Colon (tissue), 2 donors: ENCODE results near the gene MRGPRF.

ENCODE experiments used
- FAIRE-seq: peaks from 2 replicates; lab custom pipeline; 2012; peaks lifted over from hg19 to GRCh38; lab: Jason Lieb, UNC
- donor health status: control.
- donor health status: control.

MRGPRF gene

GRCh38 chr11:69022260-69022659 is 9.2 kb upstream of the MRGPRF start:
- FAIRE-seq: no peak

DNA sequence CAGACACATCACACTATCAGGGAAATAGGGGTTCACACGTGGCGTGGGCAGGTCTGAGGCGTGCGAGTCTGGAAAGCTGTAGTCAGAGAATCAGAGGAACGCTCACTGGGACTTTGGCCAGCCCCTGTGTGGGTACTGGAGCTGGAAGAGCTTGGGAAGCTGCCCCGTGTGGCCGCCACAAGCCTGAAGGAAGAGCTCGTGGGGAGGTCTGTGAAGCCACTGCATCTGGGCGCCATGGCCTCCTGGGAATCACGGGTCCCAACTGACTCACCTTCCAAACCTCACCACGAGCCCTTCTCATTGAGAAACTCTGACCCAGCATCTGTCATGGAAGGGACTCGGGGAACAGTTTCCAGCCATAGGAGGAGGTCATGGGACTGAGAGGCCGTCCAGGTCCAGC is 5.9 kb upstream of the MRGPRF start:
- no peak for FAIRE-seq

DNA sequence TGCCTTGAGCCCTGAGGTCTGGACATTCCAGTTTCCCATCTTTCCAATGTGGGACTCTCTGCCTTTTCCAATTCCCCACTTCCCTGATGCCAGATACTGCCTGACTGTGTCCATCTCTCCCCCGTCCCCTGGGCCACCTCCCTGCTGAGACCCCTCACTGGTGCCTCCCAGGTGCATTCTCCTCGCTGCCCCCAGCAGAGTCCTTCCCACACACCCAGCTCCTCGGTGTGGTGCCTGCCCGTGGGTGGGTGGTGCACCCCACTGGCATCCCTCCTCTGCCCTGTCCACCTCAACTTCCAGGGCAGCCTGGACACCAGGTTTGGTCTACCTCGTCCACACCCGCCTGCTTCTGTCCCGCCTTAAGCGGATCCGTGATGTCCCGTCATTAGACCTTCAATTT is 4.9 kb upstream of the MRGPRF start:
- FAIRE-seq: no peak

DNA sequence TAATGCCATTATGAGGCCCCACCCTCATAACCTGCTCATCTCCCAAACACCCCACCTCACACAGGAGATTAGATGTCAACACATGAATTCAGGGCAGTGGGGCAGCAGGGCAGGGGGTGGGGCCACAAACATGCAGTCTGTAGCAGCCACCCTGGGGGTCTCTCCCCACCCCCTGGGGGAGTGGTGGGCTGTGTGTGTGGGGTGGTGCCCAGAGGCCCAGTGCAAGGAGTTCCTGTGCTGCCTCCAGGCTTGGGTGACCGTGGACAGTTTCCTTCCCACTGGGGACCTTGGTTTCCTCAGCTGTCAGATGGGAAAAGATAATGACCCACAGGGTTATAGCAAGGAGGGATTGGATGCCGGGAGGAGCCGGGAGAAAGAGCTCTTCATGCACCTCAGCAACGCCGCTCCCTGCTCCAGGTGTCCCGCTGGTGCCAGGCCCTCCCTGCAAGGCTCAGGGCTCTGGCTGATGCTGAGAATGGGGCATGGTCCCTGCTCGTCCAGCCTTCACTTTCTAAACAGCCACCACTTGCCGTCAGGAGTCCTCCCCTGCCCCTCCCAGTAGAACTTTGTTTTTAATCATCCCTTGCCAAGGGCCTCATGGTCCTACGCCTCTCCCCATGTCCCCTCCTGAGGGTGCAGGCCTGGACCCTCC is 2.0 kb upstream of the MRGPRF start:
- no peak for FAIRE-seq

- no peak for FAIRE-seq
Measured at GRCh38 chr11:69014084-69014851, 1.2 kb upstream of the MRGPRF start.

DNA sequence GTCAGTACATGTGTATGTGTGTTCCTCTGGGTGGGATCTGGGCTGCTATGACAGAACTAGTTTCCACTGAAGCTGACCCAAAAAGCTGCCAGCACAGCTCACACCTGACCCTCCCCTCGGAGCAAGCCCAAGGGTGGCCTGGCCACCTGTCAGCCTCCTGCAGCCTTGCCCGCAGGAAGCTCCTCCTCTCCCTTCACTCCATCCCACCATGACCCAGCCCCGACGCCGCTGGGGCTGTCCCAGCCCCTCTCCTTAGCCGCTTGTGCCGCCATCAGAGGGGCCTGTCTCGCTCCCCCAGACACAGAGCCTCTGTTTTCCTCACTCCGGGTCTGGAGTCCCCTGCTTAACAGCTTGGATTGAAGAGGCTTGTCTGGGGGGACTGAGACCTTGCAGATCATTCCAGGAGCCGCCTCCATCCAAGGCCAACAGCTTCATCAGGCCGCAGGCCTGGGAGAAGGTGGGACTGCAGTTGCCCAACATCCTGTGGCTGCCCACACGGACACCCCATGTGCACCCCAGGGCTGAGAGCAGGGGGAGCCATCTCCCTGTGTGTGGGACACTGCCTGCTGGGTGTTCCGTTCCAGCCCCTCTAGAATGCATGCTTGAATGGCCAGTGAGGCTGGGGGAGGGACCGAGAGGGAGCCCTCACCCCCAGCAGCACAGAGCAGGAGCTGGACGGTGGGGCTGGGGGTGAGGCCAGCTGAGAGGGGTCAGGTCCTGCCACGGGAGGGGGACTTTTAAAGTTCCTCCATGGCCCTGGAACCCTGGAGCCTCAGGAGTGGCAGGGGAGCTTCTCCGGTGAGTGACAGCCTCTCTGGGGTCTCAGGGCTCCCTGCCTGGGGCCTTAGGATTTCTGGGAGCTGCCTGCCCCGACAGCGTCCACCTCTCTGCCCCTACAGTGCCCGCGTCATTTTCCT is 696 bp downstream of the MRGPRF start:
- no peak for FAIRE-seq

- FAIRE-seq: no peak
Measured at GRCh38 chr11:69011624-69012091, 1.4 kb downstream of the MRGPRF start.

DNA sequence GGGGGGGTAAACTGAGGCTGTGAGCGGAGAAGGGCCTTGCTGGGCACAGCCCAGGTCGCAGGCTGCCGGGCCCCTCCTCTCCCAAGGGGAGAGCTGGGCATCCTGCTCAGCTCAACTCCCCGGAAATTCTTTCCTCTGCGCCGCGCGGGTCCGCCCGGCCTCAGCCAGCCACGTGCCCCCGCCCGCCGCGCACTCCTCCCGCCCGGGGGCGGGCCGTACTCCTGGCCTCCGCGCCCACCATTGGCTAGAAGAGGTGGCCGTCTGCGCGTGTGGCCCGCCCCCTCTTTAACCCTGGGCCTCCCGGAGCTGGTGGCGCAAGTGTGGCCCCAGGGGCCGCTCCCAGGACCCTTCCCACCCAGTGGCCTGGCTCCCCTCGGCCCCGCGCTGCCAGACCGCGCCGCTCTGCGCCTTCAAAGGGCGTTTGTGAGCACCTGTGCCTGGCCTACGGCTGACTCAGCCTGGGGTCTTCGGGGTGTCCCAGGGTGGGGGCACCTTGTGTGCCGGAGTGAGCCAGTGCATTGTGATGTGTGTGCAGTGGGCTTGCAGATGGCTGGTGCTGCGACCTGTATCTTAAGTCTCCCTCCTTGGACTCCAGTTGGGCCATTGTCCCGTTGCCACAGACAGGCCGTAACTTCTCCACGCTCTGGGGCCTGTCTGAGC is 2.0 kb downstream of the MRGPRF start:
- no peak for FAIRE-seq

DNA sequence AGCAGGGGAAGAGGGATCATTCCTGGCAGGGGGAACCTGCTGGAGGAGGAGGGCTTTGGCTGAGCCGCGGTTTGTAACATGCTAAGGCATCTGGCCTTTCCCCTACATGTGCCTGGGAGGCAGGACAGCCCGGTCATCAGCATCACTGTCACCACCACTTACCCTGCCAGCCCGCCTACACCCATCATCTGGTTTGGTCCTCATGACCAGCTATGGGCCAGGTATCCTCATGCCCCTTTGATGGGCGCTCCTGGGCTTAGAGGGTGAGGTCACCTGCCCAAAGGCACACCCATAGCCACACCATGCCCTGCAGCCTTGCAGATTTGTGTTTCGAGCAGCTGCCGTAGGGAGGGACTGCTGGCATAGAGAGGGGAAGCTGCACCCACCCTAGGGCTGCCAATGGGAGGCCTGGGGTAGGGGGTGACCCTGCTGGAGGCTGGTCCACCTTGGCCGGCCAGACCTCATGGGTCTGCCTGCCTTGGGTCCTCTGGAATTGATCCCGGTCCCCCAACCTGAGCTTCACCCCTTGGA is 2.6 kb downstream of the MRGPRF start:
- FAIRE-seq: no peak

GRCh38 chr11:69009441-69010211 is 3.4 kb downstream of the MRGPRF start:
- no peak for FAIRE-seq

DNA sequence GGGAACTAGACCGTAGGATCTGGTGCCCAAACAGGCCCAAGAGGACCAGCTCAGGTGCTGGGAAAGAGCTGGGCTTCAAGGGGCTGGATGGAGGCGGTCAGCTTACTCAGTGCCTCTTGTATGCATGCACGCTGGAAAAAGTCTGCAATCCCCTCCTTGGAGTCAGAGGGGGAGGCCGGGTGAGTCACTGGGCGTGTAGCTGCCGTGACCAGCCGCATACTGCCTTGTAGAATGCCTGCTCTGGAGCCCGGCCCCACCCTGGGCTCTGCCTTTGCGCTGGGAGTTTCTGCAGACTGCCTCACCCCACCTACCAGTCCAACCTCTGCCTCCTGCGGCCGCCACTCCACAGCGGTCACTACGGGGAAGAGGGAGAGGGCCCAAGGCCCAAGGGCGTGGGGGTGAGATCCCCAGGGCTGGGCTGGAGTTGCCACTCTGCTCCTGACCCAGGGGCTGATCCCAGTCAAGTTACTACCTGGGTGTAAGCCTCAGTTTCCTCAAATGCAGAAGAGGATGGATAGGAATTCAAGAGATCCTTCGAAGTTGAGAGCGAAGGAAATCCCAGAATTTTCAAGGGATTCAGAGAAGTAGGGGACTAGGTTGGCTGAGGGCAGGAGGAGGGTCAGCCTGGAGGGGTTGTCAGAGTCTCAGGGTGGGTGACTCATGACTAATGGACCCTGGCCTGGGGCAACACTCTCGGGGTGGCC is 4.2 kb downstream of the MRGPRF start:
- no peak for FAIRE-seq

- FAIRE-seq: no peak
Measured at GRCh38 chr11:69007975-69008381, 5.1 kb downstream of the MRGPRF start.

DNA sequence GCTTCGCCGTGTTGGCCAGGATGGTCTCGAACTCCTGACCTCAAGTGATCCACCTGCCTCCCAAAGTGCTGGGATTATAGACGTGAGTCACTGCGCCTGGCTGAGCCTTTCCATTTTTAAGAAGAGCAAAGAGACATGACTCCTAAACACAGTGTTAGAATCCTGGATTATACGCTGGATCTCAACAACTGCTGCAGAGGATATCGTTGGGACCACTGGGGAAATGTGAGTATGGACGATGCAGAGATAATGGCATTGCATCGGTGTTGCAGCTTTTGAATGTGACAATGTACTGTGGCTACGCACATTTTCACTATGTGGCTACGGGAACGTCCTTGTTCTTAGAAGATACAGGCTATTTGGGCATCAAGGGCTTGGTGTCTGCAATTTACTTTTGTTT is 6.2 kb downstream of the MRGPRF start:
- no peak for FAIRE-seq

DNA sequence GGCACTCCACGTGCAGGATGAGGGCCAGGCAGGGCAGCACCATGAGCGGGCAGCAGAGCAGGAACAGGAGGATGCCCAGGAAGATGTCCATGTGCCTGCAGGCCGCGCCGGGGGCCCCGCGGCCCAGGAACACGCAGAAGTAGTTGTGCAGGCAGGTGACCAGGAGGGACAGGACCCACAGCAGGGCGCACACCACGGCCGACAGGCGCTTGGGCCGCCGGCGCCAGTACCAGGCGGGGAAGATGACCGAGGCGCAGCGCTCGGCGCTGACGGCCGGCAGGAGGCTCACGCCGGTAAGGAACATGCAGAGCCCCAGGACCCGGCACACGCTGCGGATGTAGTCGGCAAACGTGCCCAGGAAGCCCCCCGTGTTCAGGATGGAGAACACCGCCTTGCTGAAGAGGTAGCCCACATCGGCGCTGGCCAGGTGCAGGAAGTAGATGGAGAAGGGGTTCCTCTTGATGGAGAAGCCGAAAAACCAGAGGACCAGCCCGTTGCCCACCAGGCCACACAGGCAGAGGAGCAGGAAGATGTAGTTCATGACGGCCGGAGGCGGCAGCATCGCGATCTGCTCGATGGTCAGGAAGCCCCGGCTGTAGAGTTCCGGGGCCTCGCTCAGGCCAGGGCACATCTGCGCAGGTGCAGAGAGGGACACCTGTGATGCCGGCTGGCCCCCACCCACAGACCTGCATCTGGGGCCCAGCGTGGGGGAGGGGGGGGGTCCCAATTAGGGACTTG is 7.2 kb downstream of the MRGPRF start:
- no peak for FAIRE-seq

DNA sequence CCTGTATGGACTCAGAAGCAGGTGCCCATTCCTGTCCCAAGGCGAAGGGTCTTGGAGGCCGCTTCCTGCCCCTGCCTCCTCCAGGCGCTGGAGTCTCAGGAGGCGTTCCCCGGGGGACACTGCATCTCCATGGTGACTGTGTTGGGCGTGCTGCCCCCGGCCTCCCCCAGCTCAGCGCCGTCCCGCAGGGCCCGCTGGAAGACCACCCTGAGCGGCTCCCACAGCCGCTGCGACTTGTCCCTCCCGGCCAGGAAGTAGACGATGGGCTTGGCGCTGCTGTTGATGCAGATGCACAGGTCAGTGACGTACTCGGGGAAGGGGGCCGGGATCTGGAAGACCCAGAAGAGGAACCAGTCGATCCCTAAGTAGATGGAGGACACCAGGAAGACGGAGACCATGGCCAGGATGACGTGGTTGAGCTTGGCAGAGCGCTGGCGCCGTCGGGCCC is 7.8 kb downstream of the MRGPRF start:
- FAIRE-seq: no peak

GRCh38 chr11:69004411-69005182 is 8.4 kb downstream of the MRGPRF start:
- no peak for FAIRE-seq

GRCh38 chr11:69003866-69004367 is 9.1 kb downstream of the MRGPRF start:
- FAIRE-seq: no peak

DNA sequence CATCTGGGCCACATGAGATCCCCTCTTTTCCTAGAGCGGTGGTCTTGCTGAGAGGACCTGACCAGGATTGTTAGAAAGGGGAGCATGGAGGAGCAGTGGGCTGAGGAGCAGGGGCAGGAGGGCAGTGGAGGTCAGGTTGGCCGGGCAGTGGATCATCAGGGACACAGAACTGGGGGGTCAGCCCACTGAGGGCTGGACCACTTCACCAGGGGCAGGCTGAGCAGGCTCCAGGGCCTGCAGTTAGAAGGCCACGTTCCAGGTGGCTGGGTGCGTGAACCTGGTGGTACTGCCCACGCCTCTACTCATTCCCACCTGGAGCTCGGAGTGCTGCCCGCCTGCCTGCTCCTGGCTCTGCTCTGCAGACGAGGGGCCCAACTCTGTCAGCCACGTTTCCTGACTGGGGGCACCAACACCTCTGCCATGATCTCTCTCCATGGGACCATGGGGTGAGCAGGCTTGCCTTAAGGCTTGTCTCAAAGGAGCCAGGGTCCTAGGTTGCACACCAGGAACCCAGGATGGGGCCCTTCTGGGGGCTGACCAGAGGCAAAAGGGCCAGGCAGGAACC is 9.7 kb downstream of the MRGPRF start:
- FAIRE-seq: no peak
